Measurements from ENCODE around the gene CIDEB.

- TF ChIP-seq CTCF (conservative IDR thresholded peaks at IDR 0.05; ENCODE audit: low read depth, low read length) (peak; percentile 79), EZH2 (IDR thresholded peaks at IDR 0.05; ENCODE audit: borderline replicate concordance, low read depth, low read length, poor library complexity, severe bottlenecking) (no peak)
Observed at GRCh38 chr14:24332268-24332993, 24.7 kb upstream of the CIDEB start.

Data from A673 (cell line).